GM20431 (cell line): ENCODE results near the gene FN1.
"Not testable (repeated sequence)": the region's sequence is repeated elsewhere in the genome, so short reads cannot be mapped to it uniquely, and the experiment has no call there.

Source experiments
- in situ Hi-C: fragments of 300-500 bp; cut with MseI, MboI; formaldehyde crosslinking; loops from one replicate; pipeline ENCODE4 v1.15.0; 2020; ENCODE audit warnings: low sequenced_read_pairs; ENCODE audit not compliant: unreplicated experiment

FN1 gene

DNA sequence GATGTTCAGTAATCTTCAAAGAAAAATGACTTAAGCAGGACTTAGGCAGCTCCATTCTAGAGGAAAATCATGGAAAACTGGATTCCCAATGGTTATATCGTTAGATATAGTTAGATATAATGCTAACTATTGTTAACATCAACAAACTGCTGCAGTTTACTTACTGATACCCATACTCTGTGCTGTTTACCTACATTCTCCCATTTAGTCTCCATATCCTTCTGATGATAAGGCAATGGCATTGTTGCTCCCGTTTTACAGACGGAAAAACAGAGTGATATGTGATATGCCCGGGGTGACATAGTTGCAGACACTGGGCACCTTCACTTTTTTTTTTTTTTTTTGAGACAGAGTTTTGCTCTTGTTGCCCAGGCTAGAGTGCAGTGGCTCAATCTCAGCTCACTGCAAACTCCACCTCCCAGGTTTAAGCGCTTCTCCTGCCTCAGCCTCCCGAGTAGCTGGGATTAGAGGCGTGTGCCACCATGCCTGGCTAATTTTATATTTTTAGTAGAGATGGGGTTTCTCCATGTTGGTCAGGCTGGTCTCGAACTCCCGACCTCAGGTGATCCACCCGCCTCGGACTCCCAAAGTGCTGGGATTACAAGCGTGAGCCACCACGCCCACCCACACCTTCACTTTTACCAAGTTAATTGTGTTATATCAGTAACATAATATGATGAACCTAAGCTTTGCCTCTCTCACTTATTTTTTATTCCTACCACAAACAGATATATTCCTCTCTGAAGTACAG lies 25.5 kb downstream of the FN1 start:
- in situ Hi-C loops, result not testable (repeated sequence)

DNA sequence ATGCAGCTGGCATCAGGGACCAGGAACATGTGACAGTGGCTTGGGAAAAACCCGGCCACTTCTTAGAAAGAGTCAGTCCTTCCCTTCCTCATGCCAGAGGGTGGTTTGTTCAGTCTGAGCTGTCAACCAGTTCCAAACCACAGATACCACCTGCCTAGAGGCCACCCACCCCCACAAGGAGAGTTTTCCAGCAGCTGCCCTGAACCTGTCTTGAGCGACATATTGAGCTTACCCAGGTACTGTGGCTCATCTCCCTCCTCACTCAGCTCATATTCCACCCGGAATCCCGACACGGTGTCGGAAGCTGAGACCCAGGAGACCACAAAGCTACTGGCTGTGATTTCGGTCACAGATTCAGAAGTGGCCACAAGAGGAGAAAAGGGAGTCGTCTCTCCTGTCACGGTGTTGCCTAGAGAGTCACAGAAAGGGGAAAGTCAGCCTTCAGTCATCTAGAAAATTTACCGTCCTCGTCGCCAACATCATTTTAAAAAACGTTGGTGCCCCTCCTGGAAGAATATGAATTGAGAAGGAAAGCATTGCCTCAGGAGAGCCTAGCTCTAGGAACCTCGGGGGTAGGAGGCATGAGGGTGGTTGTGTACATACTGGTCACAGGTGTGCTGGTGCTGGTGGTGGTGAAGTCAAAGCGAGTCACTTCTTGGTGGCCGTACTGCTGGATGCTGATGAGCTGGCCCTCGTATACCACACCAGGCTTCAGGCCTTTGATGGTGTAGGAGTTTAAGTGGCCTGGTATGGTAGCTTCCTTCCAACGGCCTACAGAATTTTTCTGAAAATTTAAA lies 26.3 kb downstream of the FN1 start:
- in situ Hi-C loops, result no loop called here

DNA sequence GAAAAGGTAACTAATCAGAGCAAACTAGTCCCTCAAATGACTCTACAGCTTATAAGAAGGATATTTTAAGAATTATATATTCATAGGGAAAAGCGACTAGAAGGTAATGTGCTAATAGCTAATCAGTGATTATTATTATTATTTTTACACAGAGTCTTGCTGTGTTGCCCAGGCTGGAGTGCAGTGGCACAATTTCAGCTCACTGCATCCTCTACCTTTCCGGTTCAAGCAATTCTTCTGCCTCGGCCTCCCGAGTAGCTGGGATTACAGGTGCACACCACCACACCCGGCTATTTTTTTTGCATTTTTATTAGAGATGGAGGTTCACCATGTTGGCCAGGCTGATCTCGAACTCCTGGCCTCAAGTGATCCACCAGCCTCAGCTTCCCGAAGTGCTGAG lies 27.4 kb downstream of the FN1 start:
- in situ Hi-C loops, result not testable (repeated sequence)

DNA sequence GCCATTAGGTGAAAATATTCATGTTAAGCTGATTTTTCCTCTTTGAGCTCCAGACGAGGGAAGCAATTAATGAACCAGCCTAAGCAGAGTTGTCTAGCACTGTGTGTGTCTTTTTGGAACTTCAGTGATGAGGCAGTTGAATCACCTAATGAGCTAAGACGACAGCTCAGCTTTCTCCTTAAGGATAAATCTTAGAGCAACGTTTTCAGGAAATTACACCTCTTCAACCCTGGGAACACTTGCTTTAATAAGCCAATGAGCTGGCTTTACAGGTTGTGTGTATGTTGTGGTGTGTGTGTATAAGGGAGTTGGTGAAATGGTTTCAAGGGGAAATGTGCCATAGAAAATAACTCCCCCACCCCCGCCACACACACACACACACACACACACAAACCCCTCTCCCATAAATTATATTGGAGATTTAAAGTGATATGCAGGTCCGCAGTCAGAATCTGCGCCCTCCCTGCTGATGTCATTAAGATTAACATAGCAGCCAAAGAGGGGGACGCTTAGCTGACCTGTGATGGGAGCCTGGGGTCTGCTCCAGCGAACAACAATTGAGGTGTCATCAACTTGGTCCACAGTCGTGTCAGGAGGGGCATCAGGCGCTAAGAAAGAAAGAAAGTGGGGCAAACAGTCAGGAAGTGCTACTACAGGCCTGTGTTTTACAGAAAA lies 28.1 kb downstream of the FN1 start:
- in situ Hi-C loops, result no loop called here

DNA sequence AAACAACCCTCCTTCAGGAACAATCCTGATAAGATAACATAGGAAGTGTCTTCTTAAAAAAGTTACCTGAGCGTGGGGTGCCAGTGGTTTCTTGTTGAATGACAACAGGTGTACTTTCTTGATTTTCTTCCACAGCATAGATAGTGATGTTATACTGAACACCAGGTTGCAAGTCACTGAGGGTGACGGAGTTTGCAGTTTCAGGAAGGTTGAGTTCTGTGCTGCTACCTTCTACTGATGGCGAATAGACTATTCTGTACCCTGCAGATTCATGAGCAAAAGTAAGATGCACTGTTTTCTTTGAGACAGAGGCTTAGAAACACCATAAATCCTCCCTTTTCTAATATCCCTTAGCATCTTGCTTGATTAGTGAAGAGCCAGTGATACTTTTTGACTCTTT lies 28.8 kb downstream of the FN1 start:
- in situ Hi-C loops, result no loop called here

DNA sequence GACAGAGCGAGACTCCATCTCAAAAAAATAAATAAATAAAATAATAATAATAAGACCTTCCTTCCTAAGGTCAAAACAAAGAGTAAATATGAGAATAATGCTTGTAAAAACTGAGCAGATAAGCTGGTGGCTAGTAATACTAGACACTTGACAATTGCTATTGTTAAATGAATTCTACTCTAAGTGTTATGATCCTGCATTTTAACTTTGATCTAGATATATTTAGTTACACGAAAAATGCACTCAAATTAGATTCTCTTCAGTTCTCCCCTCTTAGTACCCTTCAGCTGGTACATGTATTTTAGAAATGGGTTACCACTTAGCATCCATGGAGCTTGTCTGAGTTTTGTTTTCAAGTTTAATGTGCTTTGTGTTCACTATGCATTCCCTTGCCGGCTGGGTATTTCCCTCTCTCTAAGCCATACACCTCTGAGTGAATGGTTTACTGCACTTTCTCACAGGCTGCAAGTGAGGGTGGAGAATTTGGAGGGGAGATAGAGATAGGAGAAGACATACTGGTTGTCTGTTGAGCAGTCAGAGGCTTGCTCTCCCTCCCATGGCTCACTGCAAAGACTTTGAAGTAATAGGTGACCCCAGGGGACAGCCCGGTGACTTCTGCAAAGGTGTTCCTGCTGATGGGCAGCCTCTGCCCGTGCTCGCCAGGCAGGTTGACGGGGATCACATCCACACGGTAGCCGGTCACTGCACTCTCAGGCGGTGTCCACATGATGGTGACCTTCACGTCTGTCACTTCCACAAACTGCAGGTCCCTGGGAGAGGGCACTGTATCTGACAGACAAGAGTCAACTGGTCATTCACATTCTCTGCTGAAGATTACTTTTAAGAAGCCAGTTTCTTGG lies 29.9 kb downstream of the FN1 start:
- in situ Hi-C loops, result no loop called here

DNA sequence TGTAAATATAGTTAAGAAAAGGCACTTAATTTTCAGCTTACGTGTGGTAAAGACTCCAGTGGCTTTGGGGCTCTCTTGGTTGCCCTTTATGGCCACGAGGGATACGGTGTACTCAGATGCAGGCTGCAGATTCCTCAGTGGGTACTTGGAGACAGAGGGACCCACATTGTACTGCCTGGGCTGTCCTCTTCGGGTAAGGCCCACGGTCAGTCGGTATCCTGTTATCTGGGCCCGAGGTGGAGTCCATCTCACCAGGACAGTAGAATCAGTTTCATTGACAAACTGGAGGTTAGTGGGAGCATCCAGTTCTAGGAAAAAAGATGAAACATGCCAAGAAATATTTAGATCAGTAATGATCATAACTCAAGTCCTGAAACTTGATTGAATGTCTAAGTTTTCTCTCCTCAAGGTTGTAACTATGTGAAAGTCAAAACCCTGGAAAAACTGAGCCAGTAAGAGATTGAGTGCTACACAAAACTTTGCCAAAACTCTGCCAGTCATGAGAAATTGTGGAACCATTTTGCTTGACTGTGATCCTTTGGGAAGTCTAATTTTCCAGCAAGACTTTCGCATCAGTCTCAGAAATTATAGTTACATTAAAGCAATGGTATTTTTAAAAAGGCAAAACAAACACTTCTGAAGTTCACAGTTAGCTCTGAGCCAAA lies 31.4 kb downstream of the FN1 start:
- in situ Hi-C loops, result no loop called here

DNA sequence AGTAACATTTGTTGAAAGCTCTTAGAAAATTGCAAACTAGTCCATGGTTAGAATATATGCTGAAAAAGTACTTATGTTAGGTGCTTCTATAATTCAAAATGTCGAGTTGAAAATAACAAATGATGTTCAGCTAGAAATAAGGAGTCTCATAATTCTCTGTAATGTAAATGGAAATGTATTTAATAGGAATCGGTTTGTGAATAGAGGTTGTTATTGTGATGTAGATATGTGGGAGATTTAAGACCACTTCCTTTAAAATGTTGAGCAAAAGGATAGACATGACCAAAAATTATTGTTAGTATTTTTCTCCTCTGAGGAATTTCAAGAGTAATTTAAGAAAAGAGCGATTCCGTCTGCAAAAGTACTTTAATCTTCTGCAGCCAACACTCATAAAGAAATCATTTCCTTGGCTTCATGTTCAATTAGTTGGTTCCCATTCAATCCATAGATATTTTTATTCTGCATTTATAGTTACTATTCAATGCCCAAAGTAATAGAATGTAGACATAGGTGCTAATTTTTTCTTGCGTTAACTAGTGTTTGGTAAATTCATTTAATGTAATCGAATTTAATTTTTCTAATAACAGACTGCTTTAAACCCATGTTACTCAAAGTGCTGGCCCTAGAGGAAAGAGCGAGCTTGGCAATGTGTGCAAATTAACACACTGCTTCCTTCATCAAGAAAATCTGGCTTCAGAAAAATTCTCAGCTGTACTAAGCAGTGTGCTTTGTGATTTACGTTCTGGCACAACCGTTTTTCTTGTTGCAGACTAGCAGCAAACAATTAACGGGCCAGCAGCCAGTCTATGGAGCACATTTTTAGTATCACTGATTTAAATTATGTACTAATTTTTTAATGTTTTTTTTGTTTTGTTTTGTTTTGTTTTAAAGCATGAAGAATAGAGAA lies 32.2 kb downstream of the FN1 start:
- in situ Hi-C loops, result no loop called here

DNA sequence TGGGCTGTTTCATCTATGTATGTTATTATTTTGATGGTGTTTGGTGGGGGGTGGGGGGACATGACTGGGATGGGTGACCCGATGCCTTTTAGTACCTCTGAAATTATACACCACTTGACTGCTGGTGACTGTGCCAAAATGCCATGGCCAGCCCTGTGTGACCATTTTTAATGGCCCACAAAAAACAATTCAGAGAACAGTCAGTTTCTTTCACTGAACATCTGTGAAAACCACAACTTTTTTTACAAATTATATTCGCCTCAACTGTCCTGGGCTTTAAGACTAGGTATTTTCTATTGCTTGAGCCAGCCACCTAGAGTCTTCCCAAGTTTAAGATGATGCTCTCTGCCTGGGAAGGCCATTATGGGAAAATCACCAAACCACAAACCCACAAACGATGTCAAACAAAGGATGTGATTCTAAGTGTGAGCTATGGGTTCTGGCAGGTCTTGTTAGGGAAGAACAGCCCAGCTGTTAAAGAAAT lies 33.9 kb downstream of the FN1 start:
- in situ Hi-C loops, result no loop called here

DNA sequence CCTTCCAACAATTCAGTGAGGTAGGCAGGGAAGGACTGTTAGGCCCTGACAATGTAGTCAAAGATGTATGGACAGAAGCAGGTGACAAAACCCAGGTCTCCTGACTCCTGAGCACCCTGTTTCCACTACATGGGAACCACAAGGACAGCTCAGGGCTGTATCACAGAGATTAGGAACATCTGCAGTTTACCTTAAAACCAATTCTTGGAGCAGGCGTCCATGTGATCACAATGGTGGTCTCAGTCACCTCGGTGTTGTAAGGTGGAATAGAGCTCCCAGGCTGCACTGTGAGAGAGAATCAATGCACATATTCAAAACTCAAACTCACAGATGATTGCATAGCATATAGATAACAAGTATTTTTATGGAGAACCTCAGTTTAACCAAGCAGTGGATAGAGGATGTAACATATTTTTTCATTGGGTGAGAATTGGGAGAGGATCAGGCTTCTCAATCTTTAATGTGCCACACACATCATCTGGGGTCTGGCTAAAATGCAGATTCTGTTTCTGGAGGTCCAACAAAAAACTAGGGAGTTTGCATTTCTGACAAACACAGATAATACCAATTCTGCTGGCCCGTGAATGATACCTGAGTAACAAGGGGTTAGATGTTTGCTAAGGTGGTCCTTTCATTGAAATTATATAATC lies 36.7 kb downstream of the FN1 start:
- in situ Hi-C loops, result no loop called here

DNA sequence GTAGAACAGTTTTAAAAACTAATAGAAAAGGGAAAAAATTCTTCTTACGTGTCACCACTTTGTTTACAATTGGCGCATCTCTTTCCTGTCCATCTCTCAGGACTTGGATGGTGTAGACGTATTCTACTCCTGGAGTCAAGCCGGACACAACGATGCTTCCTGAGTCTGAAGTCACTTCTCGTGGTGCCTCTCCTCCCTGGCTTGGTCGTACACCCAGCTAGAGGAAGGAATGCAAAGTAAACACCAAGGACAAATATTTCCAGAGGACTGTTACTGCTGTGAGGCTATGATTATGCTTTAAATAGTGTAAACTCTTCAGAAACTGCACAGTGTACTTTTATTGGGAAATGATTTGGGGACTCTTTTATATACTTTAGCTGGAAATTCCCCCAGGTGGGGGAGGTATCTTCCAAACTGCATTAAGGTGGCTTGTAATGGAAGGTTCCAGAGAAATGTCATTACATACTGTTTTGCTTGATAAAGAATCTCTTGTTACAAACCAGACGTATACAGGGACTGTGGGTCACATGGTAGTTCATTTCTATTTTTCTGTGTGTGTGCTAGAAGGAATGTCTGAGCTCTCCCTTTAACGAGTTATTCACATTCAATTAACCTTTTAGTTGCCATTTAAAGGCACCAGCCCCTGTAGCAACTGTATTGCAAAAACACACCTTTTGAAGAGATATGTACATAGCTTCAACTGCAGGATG lies 38.1 kb downstream of the FN1 start:
- in situ Hi-C loops, result no loop called here

DNA sequence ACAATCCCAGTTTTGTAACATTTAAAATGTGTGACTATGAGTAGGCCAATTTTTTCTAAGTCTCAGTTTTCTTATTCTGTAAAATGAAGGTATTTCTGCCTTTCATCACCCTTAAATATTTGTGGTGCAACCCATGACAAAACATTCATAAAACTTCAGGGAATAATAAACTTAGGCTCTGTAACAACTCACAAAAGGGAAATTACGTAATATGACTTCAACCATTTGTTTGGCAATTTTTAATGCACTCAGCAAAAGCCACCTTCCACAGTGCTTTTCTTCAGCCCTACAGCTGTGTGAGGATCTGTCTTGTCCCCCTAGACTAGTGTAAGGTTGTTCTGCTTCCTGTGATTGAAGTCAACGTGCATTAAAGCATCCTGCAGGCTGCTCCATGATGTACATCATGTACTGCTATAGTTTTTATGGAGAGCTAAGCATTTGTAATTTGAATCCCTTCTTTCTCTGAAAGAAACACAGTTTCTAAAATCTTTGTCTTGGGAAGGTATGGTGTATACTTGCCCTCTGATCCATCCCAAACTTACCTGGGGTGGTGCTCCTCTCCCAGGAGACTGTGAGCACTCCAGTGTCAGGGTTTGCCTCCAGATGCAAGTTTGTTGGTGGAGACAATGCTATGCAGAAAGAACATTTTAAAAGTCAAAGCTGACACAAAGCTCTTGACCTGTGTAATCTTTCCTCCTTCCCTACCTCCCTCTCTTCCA lies 39.1 kb downstream of the FN1 start:
- in situ Hi-C loops, result no loop called here

DNA sequence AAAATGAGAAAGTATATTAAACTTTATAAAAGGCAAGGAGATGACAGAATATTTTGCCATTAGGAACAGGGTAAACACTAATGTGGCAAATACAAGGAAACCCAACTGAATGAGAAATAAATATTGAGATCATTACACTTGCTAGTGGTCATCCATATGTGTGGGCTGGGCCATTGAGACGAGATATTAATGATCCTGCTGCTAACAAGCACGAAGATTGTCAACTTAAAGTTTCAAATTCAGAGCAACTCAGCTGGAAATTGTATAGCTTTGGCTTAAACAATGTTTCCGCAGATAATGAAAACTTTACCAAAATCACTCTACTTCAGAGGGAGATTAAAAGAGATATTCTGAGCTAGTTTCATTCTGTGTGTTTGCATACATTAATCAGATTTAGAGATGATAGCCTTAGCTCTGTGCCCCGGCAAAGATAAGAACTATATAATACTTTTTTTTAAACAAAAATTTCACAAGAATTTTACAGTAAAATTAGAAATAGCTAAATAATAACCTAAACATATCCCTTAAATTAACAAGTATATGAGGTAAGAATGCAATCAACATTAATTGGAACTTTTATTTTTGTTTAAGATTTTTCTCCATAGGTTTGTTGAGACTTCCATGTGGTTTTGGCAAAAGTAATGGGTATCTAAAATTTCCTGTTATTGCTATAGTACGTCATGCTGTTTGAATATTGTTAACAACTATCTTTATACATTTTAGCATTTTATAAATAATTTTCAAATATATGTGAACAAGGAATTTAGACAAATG lies 40.0 kb downstream of the FN1 start:
- in situ Hi-C loops, result no loop called here

DNA sequence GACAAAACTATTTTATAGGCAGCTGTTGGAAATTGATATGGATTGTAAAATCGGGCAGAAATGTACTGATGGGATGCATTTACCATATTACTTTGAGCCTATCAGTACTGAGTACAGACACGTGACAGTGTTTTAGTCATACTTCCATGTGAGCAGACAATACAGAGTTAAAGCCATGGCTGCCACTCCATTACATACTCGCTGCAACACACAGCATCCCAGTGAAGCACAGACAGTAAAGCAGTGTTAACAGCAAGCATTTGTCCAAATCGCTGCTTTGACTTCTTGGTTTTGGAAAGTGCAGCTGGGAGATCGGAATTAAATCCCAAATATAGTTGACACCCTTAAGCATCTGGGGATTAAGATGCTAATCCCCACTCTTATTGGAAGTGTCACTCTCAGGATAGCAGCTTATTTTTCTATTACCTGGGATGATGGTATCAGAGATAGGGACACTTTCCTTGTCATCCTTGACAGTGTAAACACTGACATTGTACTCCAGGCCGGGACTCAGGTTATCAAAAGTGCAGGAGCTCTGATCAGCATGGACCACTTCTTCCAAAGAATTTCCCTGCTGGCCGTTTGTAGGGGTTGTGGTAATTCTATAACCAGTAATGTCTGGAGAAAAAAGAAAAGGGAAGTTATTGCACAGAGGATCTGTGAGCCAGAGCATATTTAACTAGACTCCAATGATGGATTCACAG lies 41.6 kb downstream of the FN1 start:
- in situ Hi-C loops, result no loop called here

DNA sequence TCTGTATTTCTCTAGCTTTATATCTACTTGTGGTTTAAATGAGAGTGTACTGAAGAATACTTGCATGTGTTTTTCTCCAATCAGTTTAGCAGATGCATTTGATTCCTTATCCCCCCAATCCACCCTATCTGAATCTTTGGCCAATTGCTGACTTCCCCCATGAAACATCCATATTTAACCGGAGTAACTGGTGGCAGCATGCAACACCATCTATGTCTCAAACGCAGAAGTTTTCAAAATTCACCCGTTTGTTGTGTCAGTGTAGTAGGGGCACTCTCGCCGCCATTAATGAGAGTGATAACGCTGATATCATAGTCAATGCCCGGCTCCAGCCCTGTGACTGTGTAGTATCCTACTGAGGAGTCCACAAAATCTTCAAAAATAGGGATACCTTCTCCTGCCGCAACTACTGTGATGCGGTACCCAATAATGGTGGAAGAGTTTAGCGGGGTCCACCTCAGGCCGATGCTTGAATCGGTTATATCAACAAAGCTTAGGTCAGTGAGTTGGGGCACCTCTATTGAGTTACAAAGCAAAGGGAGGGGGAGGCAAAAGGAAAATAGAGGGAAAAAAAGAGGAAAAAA lies 43.1 kb downstream of the FN1 start:
- in situ Hi-C loops, result no loop called here
